Umbilical cord (tissue), 2 donors: ENCODE results near the gene DTNB. TPM values are rescaled to one million over a fixed set of nuclear protein-coding genes. Genes with fewer than 3 reads are reported as not detected.

Experiments
- DNase-seq: peaks from one replicate; pipeline ENCODE4 v3.0.0-alpha.2; 2015; ENCODE audit warnings: low spot score
- total RNA-seq: library from RNA; depleted of rRNA; stranded (reverse); fragments of >200 nt; gene quantifications from one replicate; pipeline ENCODE4 v1.2.3, GENCODE V29; 2014; ENCODE audit warnings: low replicate concordance; ENCODE audit not compliant: insufficient read depth

Gene DTNB
- total RNA-seq, 1 donor from 2014 or later, result 55.4 TPM

- no peak for DNase-seq
Observed at GRCh38 chr2:25328152-25329085, 345.0 kb downstream of the DTNB start.

Other genes with a start within 250 kb of the DTNB start
- 7.9 TPM for gene ASXL2, start 204.9 kb upstream of the DTNB start, total RNA-seq